ENCODE results near the gene CYB561. TPM values are rescaled to one million over a fixed set of nuclear protein-coding genes. Genes with fewer than 3 reads are reported as not detected.

The CYB561 gene
- total RNA-seq, 1 experiment from 2014 or later, result 20.7 TPM

DNA sequence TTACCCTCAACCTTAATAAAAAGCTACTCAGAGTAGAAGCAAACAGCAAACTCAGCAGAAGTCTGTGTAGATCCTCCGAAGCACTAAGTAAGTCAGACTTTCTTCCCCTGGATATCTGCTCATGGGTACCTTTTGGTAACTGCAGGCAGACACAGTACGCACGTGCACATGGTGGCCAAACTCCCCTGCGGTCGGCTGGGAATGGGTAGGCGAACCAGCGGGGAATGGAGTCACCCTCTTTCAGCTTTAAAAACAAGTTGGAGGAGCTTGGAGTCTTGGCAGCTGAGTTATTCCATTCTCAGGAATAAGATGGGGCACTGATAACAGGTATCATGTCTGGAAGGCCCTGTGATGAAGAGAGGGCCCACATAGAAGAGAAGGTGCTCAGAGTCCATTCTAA, 16.3 kb downstream of the CYB561 start:
- no peaks in the 10 kb centered on the region for H3K9me3 ChIP-seq (ENCODE audit: control insufficient read depth, low read depth, low read length)
- TF ChIP-seq, protein P1, sequence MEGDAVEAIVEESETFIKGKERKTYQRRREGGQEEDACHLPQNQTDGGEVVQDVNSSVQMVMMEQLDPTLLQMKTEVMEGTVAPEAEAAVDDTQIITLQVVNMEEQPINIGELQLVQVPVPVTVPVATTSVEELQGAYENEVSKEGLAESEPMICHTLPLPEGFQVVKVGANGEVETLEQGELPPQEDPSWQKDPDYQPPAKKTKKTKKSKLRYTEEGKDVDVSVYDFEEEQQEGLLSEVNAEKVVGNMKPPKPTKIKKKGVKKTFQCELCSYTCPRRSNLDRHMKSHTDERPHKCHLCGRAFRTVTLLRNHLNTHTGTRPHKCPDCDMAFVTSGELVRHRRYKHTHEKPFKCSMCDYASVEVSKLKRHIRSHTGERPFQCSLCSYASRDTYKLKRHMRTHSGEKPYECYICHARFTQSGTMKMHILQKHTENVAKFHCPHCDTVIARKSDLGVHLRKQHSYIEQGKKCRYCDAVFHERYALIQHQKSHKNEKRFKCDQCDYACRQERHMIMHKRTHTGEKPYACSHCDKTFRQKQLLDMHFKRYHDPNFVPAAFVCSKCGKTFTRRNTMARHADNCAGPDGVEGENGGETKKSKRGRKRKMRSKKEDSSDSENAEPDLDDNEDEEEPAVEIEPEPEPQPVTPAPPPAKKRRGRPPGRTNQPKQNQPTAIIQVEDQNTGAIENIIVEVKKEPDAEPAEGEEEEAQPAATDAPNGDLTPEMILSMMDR (conservative IDR thresholded peaks at IDR 0.05), result no peak
- no peak overlapping the region for H3K4me3 Mint-ChIP-seq
- WGBS (ENCODE audit: extremely low coverage, insufficient read length, low lambda C conversion rate), result no CpG with 5 or more reads among the region's 7 CpGs
- no peak overlapping the region for H4K91ac ChIP-seq (ENCODE audit: insufficient read length, low read depth, low read length)
- peaks cover 8% of the 10 kb centered on the region; the same call in 1 of the 2 replicates for H3K4me1 ChIP-seq (ENCODE audit: insufficient read depth, low read length)
- H2AK5ac ChIP-seq (ENCODE audit: insufficient read length, low read length), result no peak overlapping the region
- H4K5ac ChIP-seq (ENCODE audit: insufficient read length, low read depth, low read length), result no peak overlapping the region
- H4K8ac ChIP-seq (replicated peaks; ENCODE audit: insufficient read length, low read depth, low read length), result no peak overlapping the region
- H3T11ph ChIP-seq (ENCODE audit: low read length), result no peak overlapping the region
- no peak overlapping the region for H2BK12ac ChIP-seq (ENCODE audit: insufficient read length, low read depth, low read length)
- H3K27me3 Mint-ChIP-seq (ENCODE audit: low read depth), result no peaks in the 10 kb centered on the region; the same call in 1 of the 2 replicates
- no peaks in the 10 kb centered on the region for H3K27me3 ChIP-seq (ENCODE audit: insufficient read depth, low read length)
- no peak overlapping the region for H2BK120ac ChIP-seq (ENCODE audit: low read depth, low read length, poor library complexity, severe bottlenecking)
- H4K20me1 ChIP-seq (ENCODE audit: control insufficient read depth, insufficient read depth, insufficient read length), result no peaks in the 10 kb centered on the region
- H3K4me2 ChIP-seq (ENCODE audit: insufficient read depth, insufficient read length, low read length), result no peak overlapping the region
- no peaks in the 10 kb centered on the region for H3K79me1 ChIP-seq (ENCODE audit: insufficient read depth, low read depth, low read length, poor library complexity, severe bottlenecking)
- H3K18ac ChIP-seq (ENCODE audit: insufficient read length, low read depth, low read length), result no peak overlapping the region
- no peak overlapping the region for H3K23ac ChIP-seq (ENCODE audit: insufficient read length, low read depth, low read length)
- H3K14ac ChIP-seq (ENCODE audit: insufficient read depth, low read length), result no peak overlapping the region
- no peak overlapping the region for H2BK5ac ChIP-seq (ENCODE audit: insufficient read length, low read length)
- peaks cover 2 to 12% (median 3%) of the 10 kb centered on the region in 3 experiments; a peak in 4 of 7 replicates for H3K36me3 Mint-ChIP-seq (ENCODE audit: insufficient read depth in 1 of 3, low read depth in 3 of 3)
- H3K27ac Mint-ChIP-seq, result no peak overlapping the region
- H3K4me1 Mint-ChIP-seq, result peaks cover 33% of the 10 kb centered on the region in 2 experiments
- no peaks in the 10 kb centered on the region for H3K79me2 ChIP-seq (ENCODE audit: insufficient read depth, low read length)
- no peak overlapping the region for H3K56ac ChIP-seq (ENCODE audit: insufficient read length, low read depth, low read length)
- H3K9ac ChIP-seq (ENCODE audit: extremely low read depth, insufficient read length, low read length), result no peak overlapping the region
- no peaks in the 10 kb centered on the region; a peak in 1 of 5 replicates for H3K9me3 Mint-ChIP-seq
- no peak overlapping the region for H2BK20ac ChIP-seq (ENCODE audit: low read depth, low read length, poor library complexity, severe bottlenecking)
- no peak overlapping the region for H2AFZ ChIP-seq (ENCODE audit: low read length)
- no peaks in the 10 kb centered on the region for H3K23me2 ChIP-seq (ENCODE audit: insufficient read length, low read depth, low read length, poor library complexity, severe bottlenecking)
- H3K27ac ChIP-seq (ENCODE audit: insufficient read length, low read depth, low read length), result no peak overlapping the region
- DNase-seq, result no peak
- H3K4ac ChIP-seq (ENCODE audit: low read depth, low read length), result no peak overlapping the region
- no peak overlapping the region for H2BK15ac ChIP-seq (ENCODE audit: low read depth, low read length)

Data from H9 (cell line).